ENCODE results near the gene ZMYM4. TPM values are rescaled to one million over a fixed set of nuclear protein-coding genes. Genes with fewer than 3 reads are reported as not detected.

The ZMYM4 gene
- total RNA-seq, 1 experiment from 2014 or later: 66.0 TPM

DNA sequence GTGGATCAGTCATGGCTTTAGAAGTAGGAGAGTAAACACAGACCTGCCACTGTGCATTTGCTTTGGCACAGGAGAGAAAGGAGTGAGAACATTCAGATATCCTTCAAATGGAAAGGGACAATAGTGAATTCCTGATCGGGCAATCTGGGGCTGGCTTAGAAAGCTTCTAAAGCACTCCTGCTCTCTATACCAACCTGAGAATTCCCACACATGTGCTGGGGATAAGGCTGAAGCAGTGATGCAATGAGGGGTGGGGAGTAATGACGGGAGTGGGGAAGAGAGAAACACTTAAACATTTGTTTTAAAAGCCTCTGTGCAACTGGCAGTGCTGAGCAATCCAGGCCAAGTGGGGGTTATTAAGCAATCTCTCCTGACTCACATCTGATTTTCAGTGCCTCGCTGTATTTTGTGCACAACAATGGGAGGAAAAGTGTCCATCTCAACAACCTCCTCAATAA lies 179.9 kb downstream of the ZMYM4 start:
- no peak overlapping the region for H2BK15ac ChIP-seq (ENCODE audit: low read depth, low read length)
- no peak overlapping the region for H2AFZ ChIP-seq (ENCODE audit: low read length)
- H3K9ac ChIP-seq (ENCODE audit: extremely low read depth, insufficient read length, low read length): no peak overlapping the region
- no peak overlapping the region for H3K23ac ChIP-seq (ENCODE audit: insufficient read length, low read depth, low read length)
- Mint-ChIP-seq H3K27ac (no peak overlapping the region; a peak in 1 of 7 replicates), H3K36me3 (ENCODE audit: insufficient read depth in 1 of 3, low read depth in 3 of 3) (peaks cover 22 to 56% (median 26%) of the 10 kb centered on the region in 3 experiments; a peak in 6 of 7 replicates), H3K27me3 (ENCODE audit: low read depth) (no peaks in the 10 kb centered on the region), H3K9me3 (no peaks in the 10 kb centered on the region), H3K4me1 (no peaks in the 10 kb centered on the region), H3K4me3 (no peak overlapping the region; a peak in 1 of 5 replicates)
- H3K23me2 ChIP-seq (ENCODE audit: insufficient read length, low read depth, low read length, poor library complexity, severe bottlenecking): no peaks in the 10 kb centered on the region
- H4K8ac ChIP-seq (replicated peaks; ENCODE audit: insufficient read length, low read depth, low read length): no peak overlapping the region
- no CpG with 5 or more reads among the region's 3 CpGs for WGBS (ENCODE audit: extremely low coverage, insufficient read length, low lambda C conversion rate)
- H4K5ac ChIP-seq (ENCODE audit: insufficient read length, low read depth, low read length): no peak overlapping the region
- H3T11ph ChIP-seq (ENCODE audit: low read length): no peak overlapping the region
- no peak for TF ChIP-seq CTCF (conservative IDR thresholded peaks at IDR 0.05)
- no peaks in the 10 kb centered on the region for H3K79me2 ChIP-seq (ENCODE audit: insufficient read depth, low read length)
- H3K4me2 ChIP-seq (ENCODE audit: insufficient read depth, insufficient read length, low read length): no peak overlapping the region
- peaks cover 3% of the 10 kb centered on the region for H4K20me1 ChIP-seq (ENCODE audit: control insufficient read depth, insufficient read depth, insufficient read length)
- H3K27me3 ChIP-seq (ENCODE audit: insufficient read depth, low read length): no peaks in the 10 kb centered on the region
- H3K9me3 ChIP-seq (ENCODE audit: control insufficient read depth, low read depth, low read length): no peaks in the 10 kb centered on the region
- no peak overlapping the region for H3K27ac ChIP-seq (ENCODE audit: insufficient read length, low read depth, low read length)
- no peak overlapping the region for H2BK20ac ChIP-seq (ENCODE audit: low read depth, low read length, poor library complexity, severe bottlenecking)
- no peak for DNase-seq
- H3K4ac ChIP-seq (ENCODE audit: low read depth, low read length): no peak overlapping the region
- H2BK12ac ChIP-seq (ENCODE audit: insufficient read length, low read depth, low read length): no peak overlapping the region
- H2AK5ac ChIP-seq (ENCODE audit: insufficient read length, low read length): no peak overlapping the region
- no peak overlapping the region for H3K14ac ChIP-seq (ENCODE audit: insufficient read depth, low read length)
- H3K18ac ChIP-seq (ENCODE audit: insufficient read length, low read depth, low read length): no peak overlapping the region
- no peak overlapping the region for H2BK5ac ChIP-seq (ENCODE audit: insufficient read length, low read length)
- H2BK120ac ChIP-seq (ENCODE audit: low read depth, low read length, poor library complexity, severe bottlenecking): no peak overlapping the region
- no peak overlapping the region for H3K56ac ChIP-seq (ENCODE audit: insufficient read length, low read depth, low read length)
- H3K79me1 ChIP-seq (ENCODE audit: insufficient read depth, low read depth, low read length, poor library complexity, severe bottlenecking): no peaks in the 10 kb centered on the region
- H3K4me1 ChIP-seq (ENCODE audit: insufficient read depth, low read length): no peaks in the 10 kb centered on the region
- H4K91ac ChIP-seq (ENCODE audit: insufficient read length, low read depth, low read length): no peak overlapping the region

Measured in H9 (cell line).